SJCRH30 (cell line): ENCODE results near the gene ANKRD13A. TPM values are rescaled to one million over a fixed set of nuclear protein-coding genes. Genes with fewer than 3 reads are reported as not detected.
A peak's percentile ranks its signal among the peaks of the same experiment; 100 is the strongest.

ENCODE experiments used
- DNase-seq, 2 experiments: peaks; one replicate each; pipeline ENCODE4 v3.0.0-alpha.2; 2015 to 2020
- H3K27ac ChIP-seq: fragments of 250-450 bp; sonication (Bioruptor Pico); 2 replicates; pipeline ENCODE4 v1.5.1; 2020; ENCODE audit warnings: mild to moderate bottlenecking, moderate library complexity
- H3K27me3 ChIP-seq: fragments of 250-450 bp; sonication (Bioruptor Pico); 2 replicates; pipeline ENCODE4 v1.5.1; 2020; ENCODE audit warnings: mild to moderate bottlenecking, moderate library complexity
- H3K36me3 ChIP-seq: fragments of 250-450 bp; sonication (Bioruptor Pico); 2 replicates; pipeline ENCODE4 v1.5.1; 2020; ENCODE audit warnings: mild to moderate bottlenecking, moderate library complexity
- H3K4me1 ChIP-seq: fragments of 250-450 bp; sonication (Bioruptor Pico); 2 replicates; pipeline ENCODE4 v1.5.1; 2020; ENCODE audit warnings: mild to moderate bottlenecking, moderate library complexity
- H3K4me3 ChIP-seq: fragments of 250-450 bp; sonication (Bioruptor Pico); 2 replicates; pipeline ENCODE4 v1.5.1; 2020; ENCODE audit warnings: mild to moderate bottlenecking, moderate library complexity
- H3K9me3 ChIP-seq: fragments of 250-450 bp; sonication (Bioruptor Pico); replicated peaks from 2 replicates; pipeline ENCODE4 v1.5.1; 2020; ENCODE audit warnings: mild to moderate bottlenecking, moderate library complexity
- total RNA-seq: library from RNA; depleted of rRNA; stranded (reverse); fragments of >200 nt; shearing (Covaris generic); gene quantifications from 2 replicates; pipeline ENCODE4 v1.2.3, GENCODE V29; 2014

Gene ANKRD13A
- total RNA-seq, 1 experiment from 2014 or later, result 37.4 TPM

GRCh38 chr12:109994401-109995175 is 4.6 kb upstream of the ANKRD13A start:
- Histone ChIP-seq H3K27ac (no peak overlapping the region; the same call in 1 of the 2 replicates), H3K4me1 (peaks cover 30% of the 10 kb centered on the region), H3K4me3 (peak overlapping the region; percentile 80), H3K9me3 (no peaks in the 10 kb centered on the region), H3K36me3 (peaks cover 8% of the 10 kb centered on the region), H3K27me3 (no peaks in the 10 kb centered on the region)
- no peak for DNase-seq

DNA sequence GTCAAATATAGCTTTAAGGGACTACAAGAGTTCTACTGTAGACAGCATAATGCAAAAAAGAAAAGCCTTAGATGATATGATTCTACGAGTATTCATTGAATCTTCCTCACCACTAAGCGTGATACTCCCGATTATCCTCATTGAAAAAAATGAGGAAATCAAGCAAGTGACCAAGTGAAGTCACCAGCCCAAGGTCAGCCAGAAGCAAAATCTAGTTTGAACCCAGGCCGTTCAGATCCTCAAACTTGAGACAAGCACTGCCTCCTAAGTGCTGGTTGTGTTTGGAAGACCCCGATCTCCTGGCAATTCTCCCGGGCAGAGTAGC is 3.9 kb upstream of the ANKRD13A start:
- Histone ChIP-seq H3K9me3 (no peaks in the 10 kb centered on the region), H3K27ac (peak overlapping the region; percentile 99), H3K4me1 (peaks cover 27% of the 10 kb centered on the region), H3K27me3 (no peaks in the 10 kb centered on the region), H3K4me3 (peak overlapping the region; percentile 80), H3K36me3 (peaks cover 6% of the 10 kb centered on the region)
- DNase-seq, result no peak

- DNase-seq, result peak; percentile 94 to 95
- H3K9me3 ChIP-seq, result no peaks in the 10 kb centered on the region
- peaks cover 24% of the 10 kb centered on the region for H3K4me1 ChIP-seq
- H3K27ac ChIP-seq, result peak within 1 kb of the TSS; percentile 99
- H3K4me3 ChIP-seq, result peak within 1 kb of the TSS; percentile 80
- no peaks in the 10 kb centered on the region for H3K27me3 ChIP-seq
- H3K36me3 ChIP-seq, result peaks cover under 1% of the 10 kb centered on the region
These were observed 3.3 kb upstream of the ANKRD13A start, which contains the start of gene GIT2 for GRCh38 chr12:109995686-109996482. TSS of gene GIT2 (minus strand) at chr12:109996368. CDS start at chr12:109996224, 144 bp downstream.

GRCh38 chr12:109996483-109996853 is 2.8 kb upstream of the ANKRD13A start:
- peaks cover 24% of the 10 kb centered on the region for H3K4me1 ChIP-seq
- peak overlapping the region; percentile 99 for H3K27ac ChIP-seq
- H3K4me3 ChIP-seq, result peak overlapping the region; percentile 80
- H3K9me3 ChIP-seq, result no peaks in the 10 kb centered on the region
- no peak for DNase-seq
- no peaks in the 10 kb centered on the region; the same call in 1 of the 2 replicates for H3K36me3 ChIP-seq
- no peaks in the 10 kb centered on the region for H3K27me3 ChIP-seq

- no peak for DNase-seq
- Histone ChIP-seq H3K4me3 (no peak overlapping the region), H3K27me3 (no peaks in the 10 kb centered on the region), H3K4me1 (peaks cover 24% of the 10 kb centered on the region), H3K36me3 (no peaks in the 10 kb centered on the region), H3K9me3 (no peaks in the 10 kb centered on the region), H3K27ac (peak overlapping the region; percentile 99)
These were observed 1.8 kb upstream of the ANKRD13A start for GRCh38 chr12:109997393-109997792.

DNA sequence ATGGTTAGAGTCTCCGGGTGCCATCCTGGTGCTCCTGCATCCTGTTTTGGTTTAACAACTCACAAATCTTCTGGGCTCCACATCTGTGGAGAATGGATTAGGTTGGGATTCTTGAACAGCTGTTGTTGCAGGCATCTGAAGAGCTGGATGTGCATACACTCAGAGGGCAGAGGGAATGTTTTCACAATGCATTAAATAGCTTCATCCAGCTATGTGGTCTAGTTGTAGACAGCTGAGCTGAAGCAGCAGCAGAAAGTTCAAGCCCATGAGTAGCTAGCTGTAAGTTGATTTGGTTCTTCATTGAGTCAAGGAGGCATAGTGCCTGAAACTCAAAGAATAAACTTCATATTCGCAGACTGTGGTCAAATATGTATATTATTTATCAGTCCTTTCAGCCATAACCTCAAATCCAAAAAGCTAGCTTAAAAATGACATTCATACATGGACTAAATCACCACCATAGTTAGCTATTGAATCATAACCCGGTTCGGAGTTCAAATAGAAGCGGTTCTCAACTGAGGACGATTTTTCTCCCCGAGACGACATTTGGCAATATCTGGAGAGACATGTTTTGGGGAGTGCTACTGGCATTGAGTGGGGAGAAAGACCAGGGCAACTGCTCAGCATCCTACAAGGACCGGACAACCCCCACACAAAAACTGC is 858 bp upstream of the ANKRD13A start:
- peak; percentile 86 to 96 for DNase-seq
- peak overlapping the region; percentile 99 for H3K27ac ChIP-seq
- H3K9me3 ChIP-seq, result no peaks in the 10 kb centered on the region
- H3K27me3 ChIP-seq, result no peaks in the 10 kb centered on the region
- 0 out of 2 replicates have a peak, but pooled peaks cover 2% of the 10 kb centered on the region for H3K36me3 ChIP-seq
- H3K4me3 ChIP-seq, result peak overlapping the region; percentile 72
- H3K4me1 ChIP-seq, result peaks cover 24% of the 10 kb centered on the region

- Histone ChIP-seq H3K9me3 (no peaks in the 10 kb centered on the region), H3K27me3 (no peaks in the 10 kb centered on the region), H3K4me1 (peaks cover 18% of the 10 kb centered on the region), H3K36me3 (0 out of 2 replicates have a peak, but pooled peaks cover 2% of the 10 kb centered on the region), H3K4me3 (peak overlapping the region; percentile 72), H3K27ac (peak overlapping the region; percentile 99; the same call in 1 of the 2 replicates)
- DNase-seq, result no peak
These were observed 380 bp downstream of the ANKRD13A start for GRCh38 chr12:109999649-109999971.

GRCh38 chr12:109999983-110000505 is 814 bp downstream of the ANKRD13A start:
- peak overlapping the region; percentile 72 for H3K4me3 ChIP-seq
- DNase-seq, result peak in 1 of 2 experiments; percentile 13
- 0 out of 2 replicates have a peak, but pooled peaks cover 2% of the 10 kb centered on the region for H3K36me3 ChIP-seq
- no peaks in the 10 kb centered on the region for H3K27me3 ChIP-seq
- no peaks in the 10 kb centered on the region for H3K9me3 ChIP-seq
- peak overlapping the region; percentile 99; the same call in 1 of the 2 replicates for H3K27ac ChIP-seq
- H3K4me1 ChIP-seq, result peaks cover 18% of the 10 kb centered on the region

GRCh38 chr12:110001596-110001995 is 2.4 kb downstream of the ANKRD13A start:
- DNase-seq, result no peak
- H3K36me3 ChIP-seq, result peaks cover 2% of the 10 kb centered on the region; the same call in 1 of the 2 replicates
- H3K27ac ChIP-seq, result no peak overlapping the region
- no peak overlapping the region for H3K4me3 ChIP-seq
- peaks cover 16% of the 10 kb centered on the region for H3K4me1 ChIP-seq
- no peaks in the 10 kb centered on the region for H3K9me3 ChIP-seq
- H3K27me3 ChIP-seq, result no peaks in the 10 kb centered on the region

- Histone ChIP-seq H3K36me3 (peaks cover 2% of the 10 kb centered on the region; the same call in 1 of the 2 replicates), H3K27me3 (no peaks in the 10 kb centered on the region), H3K27ac (no peak overlapping the region), H3K4me3 (no peak overlapping the region), H3K4me1 (peaks cover 5% of the 10 kb centered on the region), H3K9me3 (no peaks in the 10 kb centered on the region)
- no peak for DNase-seq
These were observed 3.7 kb downstream of the ANKRD13A start for GRCh38 chr12:110002676-110003515.

- DNase-seq, result no peak
- no peaks in the 10 kb centered on the region for H3K27me3 ChIP-seq
- peaks cover 5% of the 10 kb centered on the region; the same call in 1 of the 2 replicates for H3K36me3 ChIP-seq
- H3K9me3 ChIP-seq, result no peaks in the 10 kb centered on the region
- no peaks in the 10 kb centered on the region for H3K4me1 ChIP-seq
- H3K27ac ChIP-seq, result no peak overlapping the region
- no peak overlapping the region for H3K4me3 ChIP-seq
These were observed 5.4 kb downstream of the ANKRD13A start for GRCh38 chr12:110004598-110004997.

GRCh38 chr12:110005319-110005973 is 6.2 kb downstream of the ANKRD13A start:
- Histone ChIP-seq H3K36me3 (peaks cover 5% of the 10 kb centered on the region; the same call in 1 of the 2 replicates), H3K4me3 (no peak overlapping the region), H3K9me3 (no peaks in the 10 kb centered on the region), H3K27ac (no peak overlapping the region), H3K27me3 (no peaks in the 10 kb centered on the region), H3K4me1 (no peaks in the 10 kb centered on the region)
- no peak for DNase-seq

DNA sequence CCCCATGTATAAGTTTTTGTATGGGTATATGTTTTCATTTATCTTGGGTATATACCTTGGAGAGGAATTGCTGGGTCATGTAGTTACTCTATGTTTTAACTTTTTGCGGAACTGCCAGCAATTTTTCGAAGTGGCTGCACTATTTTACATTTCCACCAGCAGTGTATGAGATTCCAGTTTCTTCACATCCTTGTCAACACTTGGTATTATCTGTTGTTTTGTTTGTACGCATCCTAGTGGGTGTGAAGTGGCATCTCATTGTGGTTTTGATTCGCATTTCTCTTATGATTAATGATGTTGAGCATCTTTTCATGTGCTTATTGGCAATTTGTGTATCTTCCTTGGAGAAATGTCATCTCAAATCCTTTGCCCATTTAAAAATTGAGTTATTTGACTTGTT is 6.9 kb downstream of the ANKRD13A start:
- no peaks in the 10 kb centered on the region for H3K27me3 ChIP-seq
- H3K4me1 ChIP-seq, result no peaks in the 10 kb centered on the region
- H3K9me3 ChIP-seq, result no peaks in the 10 kb centered on the region
- no peak overlapping the region for H3K4me3 ChIP-seq
- peaks cover 5% of the 10 kb centered on the region; the same call in 1 of the 2 replicates for H3K36me3 ChIP-seq
- DNase-seq, result no peak
- H3K27ac ChIP-seq, result no peak overlapping the region
